Esophagus squamous epithelium (tissue), 4 donors: ENCODE results near the gene DAB2IP.

ENCODE experiments used
- CTCF ChIP-seq, 6 experiments: fragments of 450-650 bp in 4 of 6; fragments of 200-600 bp in 2 of 6; sonication (generic) in 2 of 6; IDR thresholded peaks; one replicate each; pipeline ENCODE4 v1.5.1; 2016 to 2019; ENCODE audit warnings: antibody characterized with exemption in 6 of 6, mild to moderate bottlenecking in 4 of 6, moderate library complexity in 4 of 6
- POLR2A ChIP-seq, 4 donors: fragments of 450-650 bp; IDR thresholded peaks; one replicate each; pipeline ENCODE4 v1.6.1; 2017; ENCODE audit warnings: antibody characterized with exemption in 4 of 4, mild to moderate bottlenecking in 4 of 4, moderate library complexity in 3 of 4

DNA sequence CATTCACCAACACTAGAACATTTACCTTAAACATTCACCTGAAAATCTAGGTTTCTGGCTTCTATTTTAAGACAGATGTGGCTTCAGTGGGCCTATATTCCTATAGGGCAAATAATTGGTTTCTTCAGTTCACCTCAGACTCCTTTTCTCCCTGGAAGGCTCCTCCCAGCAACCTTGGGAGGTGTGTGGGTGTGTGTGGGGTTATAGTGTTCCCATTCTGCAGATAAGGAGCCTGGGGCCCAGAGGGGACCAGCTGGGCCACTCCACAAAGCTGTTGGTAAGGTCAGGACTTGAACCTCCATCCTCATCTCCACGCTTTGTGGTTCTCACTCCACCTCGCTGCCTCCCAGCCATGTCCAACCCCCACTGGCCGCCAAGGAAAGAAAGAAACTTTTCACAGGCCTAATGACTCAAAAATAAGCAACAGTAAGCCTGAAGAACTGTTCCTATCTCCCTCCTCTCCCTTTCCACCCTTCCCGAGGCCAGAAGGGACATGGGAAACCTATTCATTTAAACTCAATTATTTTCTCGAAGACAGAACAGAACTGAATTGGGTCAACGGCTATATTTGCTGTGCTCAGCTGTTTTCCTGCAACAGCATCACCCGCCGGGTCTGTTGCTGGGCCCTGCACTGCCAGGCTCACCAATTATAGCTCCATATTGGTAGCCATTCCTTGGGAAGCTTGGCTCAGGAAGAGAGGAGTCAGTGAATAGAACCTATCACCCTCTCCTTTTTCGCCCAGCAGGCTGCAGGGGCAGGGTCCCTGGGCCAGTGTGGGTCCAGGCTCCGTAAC, 78.5 kb downstream of the DAB2IP start:
- TF ChIP-seq CTCF (IDR thresholded peaks at IDR 0.05) (no peak), POLR2A (IDR thresholded peaks at IDR 0.05) (no peak)
